NCI-H345 (cell line): Measurements from ENCODE around the gene LPAR3.
"Not testable (repeated sequence)": the region's sequence is repeated elsewhere in the genome, so short reads cannot be mapped to it uniquely, and the experiment has no call there.

Source experiments
- DNase-seq: peaks from one replicate; lab custom pipeline; 2025; lab: John Stamatoyannopoulos, UW

LPAR3 gene

GRCh38 chr1:84907095-84907827, 14.3 kb upstream of the LPAR3 start:
- DNase-seq, result no peak

GRCh38 chr1:84902727-84903126, 9.7 kb upstream of the LPAR3 start:
- DNase-seq, result not testable (repeated sequence)

- DNase-seq, result no peak
These were observed 7.0 kb upstream of the LPAR3 start for GRCh38 chr1:84899969-84900368.

GRCh38 chr1:84896279-84896678, 3.3 kb upstream of the LPAR3 start:
- DNase-seq, result no peak

GRCh38 chr1:84890566-84890965, 2.4 kb downstream of the LPAR3 start:
- no peak for DNase-seq

- DNase-seq, result no peak
These were observed 3.6 kb downstream of the LPAR3 start for GRCh38 chr1:84889437-84889836.

GRCh38 chr1:84888753-84889152, 4.3 kb downstream of the LPAR3 start:
- DNase-seq, result no peak

GRCh38 chr1:84887261-84887934, 5.6 kb downstream of the LPAR3 start:
- no peak for DNase-seq

GRCh38 chr1:84885469-84885868, 7.5 kb downstream of the LPAR3 start:
- DNase-seq, result no peak

- DNase-seq, result no peak
These were observed 8.2 kb downstream of the LPAR3 start for GRCh38 chr1:84884671-84885389.

- no peak for DNase-seq
These were observed 9.7 kb downstream of the LPAR3 start for GRCh38 chr1:84883286-84883685.

- no peak for DNase-seq
These were observed 15.4 kb downstream of the LPAR3 start for GRCh38 chr1:84877592-84877991.

- no peak for DNase-seq
These were observed 16.7 kb downstream of the LPAR3 start for GRCh38 chr1:84876353-84876752.

- no peak for DNase-seq
These were observed 19.6 kb downstream of the LPAR3 start for GRCh38 chr1:84873366-84873765.

- DNase-seq, result no peak
These were observed 20.2 kb downstream of the LPAR3 start for GRCh38 chr1:84872696-84873355.

- no peak for DNase-seq
These were observed 21.8 kb downstream of the LPAR3 start for GRCh38 chr1:84871181-84871580.

- no peak for DNase-seq
These were observed 22.4 kb downstream of the LPAR3 start for GRCh38 chr1:84870591-84870990.

GRCh38 chr1:84869720-84870119, 23.3 kb downstream of the LPAR3 start:
- no peak for DNase-seq

GRCh38 chr1:84862810-84863251, 30.2 kb downstream of the LPAR3 start:
- no peak for DNase-seq

GRCh38 chr1:84861988-84862644, 30.9 kb downstream of the LPAR3 start:
- no peak for DNase-seq

- no peak for DNase-seq
These were observed 31.5 kb downstream of the LPAR3 start for GRCh38 chr1:84861516-84861915.

GRCh38 chr1:84859866-84860265, 33.1 kb downstream of the LPAR3 start:
- DNase-seq, result no peak
